Lower leg skin (tissue), 4 donors: ENCODE data around the gene RSPRY1. TPM values are rescaled to one million over a fixed set of nuclear protein-coding genes. Genes with fewer than 3 reads are reported as not detected.

Source experiments
- DNase-seq, 2 donors: peaks; one replicate each; pipeline ENCODE4 v3.0.0-alpha.2; 2019; ENCODE audit warnings: low spot score in 2 of 2
- H3K4me3 ChIP-seq: fragments of 200-600 bp; sonication (generic); 2 replicates; pipeline ENCODE4 v1.5.1; 2017; ENCODE audit warnings: mild to moderate bottlenecking, low read depth; ENCODE audit not compliant: poor library complexity, severe bottlenecking
- POLR2A ChIP-seq, 2 donors: fragments of 450-650 bp; IDR thresholded peaks; one replicate each; pipeline ENCODE4 v1.6.1; 2016 to 2017; ENCODE audit warnings: antibody characterized with exemption in 2 of 2, mild to moderate bottlenecking in 1 of 2, moderate library complexity in 1 of 2
- WGBS, 2 donors: methylation state at CpG; one replicate each; pipeline ENCODE4 v1.1.5; 2018; 5-methylcytosine and 5-hydroxymethylcytosine counted together
- intact Hi-C: fragments of 100-400 bp; cut with DNase I; formaldehyde crosslinking; loops from one replicate; pipeline ENCODE4 v1.15.0; 2023; ENCODE audit warnings: low total_unique reads
- total RNA-seq, 4 donors: library from RNA; depleted of rRNA; stranded (reverse); fragments of >200 nt; gene quantifications; one replicate each; pipeline ENCODE4 v1.1.0, GENCODE V29; 2016
- TF ChIP-seq, protein P1 (sequence below), 3 donors: fragments of 450-650 bp; IDR thresholded peaks; one replicate each; pipeline ENCODE4 v1.5.1; 2016; ENCODE audit warnings: antibody characterized with exemption in 3 of 3, mild to moderate bottlenecking in 3 of 3, moderate library complexity in 2 of 3

Gene RSPRY1
- total RNA-seq, 4 donors from 2014 or later: 23.8 to 31.2 (median 26.8) TPM

DNA sequence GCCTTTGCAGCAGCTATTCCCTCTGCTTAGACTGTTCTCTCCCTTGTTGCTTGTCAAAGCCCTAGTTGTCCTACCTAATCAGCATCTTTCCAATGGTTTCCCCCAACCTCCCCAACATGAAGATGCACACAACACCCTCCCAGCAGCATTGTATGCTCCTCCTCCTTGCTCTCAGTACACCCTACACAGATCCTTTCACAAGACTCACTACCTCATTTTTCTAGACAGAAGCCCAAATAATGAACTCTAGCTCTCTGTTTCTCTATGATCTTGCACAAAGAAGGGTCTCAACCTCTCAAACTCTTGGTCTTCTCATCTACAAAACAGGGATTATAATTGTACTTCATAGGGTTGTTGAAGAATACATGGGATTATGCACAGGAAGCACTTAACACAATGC lies 19.7 kb upstream of the RSPRY1 start:
- no peak for DNase-seq
- intact Hi-C loops: loop anchor here (5.0 kb wide), 1 partner anchor 79 kb away; no protein-coding TSS in a partner anchor
- no peak overlapping the region for H3K4me3 ChIP-seq
- TF ChIP-seq, protein P1, sequence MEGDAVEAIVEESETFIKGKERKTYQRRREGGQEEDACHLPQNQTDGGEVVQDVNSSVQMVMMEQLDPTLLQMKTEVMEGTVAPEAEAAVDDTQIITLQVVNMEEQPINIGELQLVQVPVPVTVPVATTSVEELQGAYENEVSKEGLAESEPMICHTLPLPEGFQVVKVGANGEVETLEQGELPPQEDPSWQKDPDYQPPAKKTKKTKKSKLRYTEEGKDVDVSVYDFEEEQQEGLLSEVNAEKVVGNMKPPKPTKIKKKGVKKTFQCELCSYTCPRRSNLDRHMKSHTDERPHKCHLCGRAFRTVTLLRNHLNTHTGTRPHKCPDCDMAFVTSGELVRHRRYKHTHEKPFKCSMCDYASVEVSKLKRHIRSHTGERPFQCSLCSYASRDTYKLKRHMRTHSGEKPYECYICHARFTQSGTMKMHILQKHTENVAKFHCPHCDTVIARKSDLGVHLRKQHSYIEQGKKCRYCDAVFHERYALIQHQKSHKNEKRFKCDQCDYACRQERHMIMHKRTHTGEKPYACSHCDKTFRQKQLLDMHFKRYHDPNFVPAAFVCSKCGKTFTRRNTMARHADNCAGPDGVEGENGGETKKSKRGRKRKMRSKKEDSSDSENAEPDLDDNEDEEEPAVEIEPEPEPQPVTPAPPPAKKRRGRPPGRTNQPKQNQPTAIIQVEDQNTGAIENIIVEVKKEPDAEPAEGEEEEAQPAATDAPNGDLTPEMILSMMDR (IDR thresholded peaks at IDR 0.05): no peak
- TF ChIP-seq POLR2A (IDR thresholded peaks at IDR 0.05): no peak

DNA sequence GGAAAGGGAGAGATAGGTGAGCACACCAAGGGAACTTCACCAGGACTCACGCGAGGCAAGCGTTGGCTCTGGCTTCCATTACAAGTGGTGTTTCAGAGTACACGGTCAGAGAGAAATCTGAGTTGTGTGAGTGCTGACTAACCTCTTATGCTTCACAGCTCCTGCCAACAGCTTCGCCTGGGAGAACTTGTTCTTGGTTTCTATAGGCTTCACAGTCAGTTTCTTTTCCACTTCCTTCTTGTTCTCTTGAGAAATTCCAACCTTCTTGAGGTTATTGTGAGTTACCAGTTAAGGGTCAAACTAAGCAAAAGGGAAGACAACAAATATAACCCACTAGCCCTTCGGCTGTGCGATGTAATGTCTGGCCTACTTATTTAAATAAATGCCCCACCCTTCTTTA lies 19.2 kb upstream of the RSPRY1 start:
- DNase-seq: no peak
- H3K4me3 ChIP-seq: no peak overlapping the region
- 43 to 53% methylated on average over 7 of the region's 7 CpGs for WGBS, 2 donors
- intact Hi-C loops: loop anchor here (5.0 kb wide), 1 partner anchor 80 kb away; no protein-coding TSS in a partner anchor
- TF ChIP-seq, protein P1 (IDR thresholded peaks at IDR 0.05): no peak
- no peak for TF ChIP-seq POLR2A (IDR thresholded peaks at IDR 0.05)

DNA sequence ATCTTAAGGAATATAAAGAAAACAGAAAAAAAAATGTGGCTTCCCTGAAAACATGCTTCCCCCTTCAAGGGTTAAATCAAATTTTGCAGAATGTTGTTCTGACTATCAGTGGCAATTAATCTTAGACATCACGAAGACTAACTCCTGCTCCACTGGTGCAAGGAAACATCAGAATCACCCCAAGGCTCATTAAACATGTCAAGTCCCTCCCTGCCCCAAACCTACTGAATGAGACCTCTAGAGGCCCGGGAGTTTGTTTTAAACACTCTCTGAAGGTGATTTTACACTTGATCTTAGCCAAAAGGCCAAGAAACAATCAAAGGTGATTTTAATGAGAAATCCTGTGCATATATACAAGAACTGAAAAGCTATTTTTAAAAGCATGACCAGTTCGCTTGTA lies 18.6 kb upstream of the RSPRY1 start:
- DNase-seq: no peak
- H3K4me3 ChIP-seq: no peak overlapping the region
- TF ChIP-seq POLR2A (IDR thresholded peaks at IDR 0.05): no peak
- TF ChIP-seq, protein P1 (IDR thresholded peaks at IDR 0.05): no peak
- 49 to 58% methylated on average over 3 of the region's 3 CpGs for WGBS, 2 donors
- intact Hi-C loops: loop anchor here (5.0 kb wide), 1 partner anchor 80 kb away; no protein-coding TSS in a partner anchor

DNA sequence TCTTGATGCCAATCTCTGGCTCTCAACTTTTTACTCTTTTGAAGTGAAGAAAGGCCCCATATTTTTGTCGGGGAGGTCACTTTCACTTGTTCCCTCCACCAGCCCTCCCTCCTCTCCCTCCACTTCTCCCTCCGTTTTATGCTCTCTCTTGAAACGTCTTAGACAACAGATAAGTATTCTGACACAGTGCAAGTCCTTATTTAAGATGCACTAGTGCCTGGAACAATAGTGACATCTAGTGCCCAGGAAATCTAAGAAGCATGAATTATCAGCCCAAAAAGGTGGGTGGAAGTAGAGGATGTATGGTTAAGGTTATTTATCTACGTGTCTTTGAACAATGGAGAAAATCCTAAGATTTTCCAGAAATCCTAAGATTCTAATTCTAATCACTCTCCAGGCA lies 18.2 kb upstream of the RSPRY1 start:
- 9 to 13% methylated on average over 4 of the region's 4 CpGs for WGBS, 2 donors
- TF ChIP-seq, protein P1 (IDR thresholded peaks at IDR 0.05): no peak
- TF ChIP-seq POLR2A (IDR thresholded peaks at IDR 0.05): no peak
- intact Hi-C loops: loop anchor here (5.0 kb wide), 1 partner anchor 81 kb away; no protein-coding TSS in a partner anchor
- no peak for DNase-seq
- H3K4me3 ChIP-seq: no peak overlapping the region

DNA sequence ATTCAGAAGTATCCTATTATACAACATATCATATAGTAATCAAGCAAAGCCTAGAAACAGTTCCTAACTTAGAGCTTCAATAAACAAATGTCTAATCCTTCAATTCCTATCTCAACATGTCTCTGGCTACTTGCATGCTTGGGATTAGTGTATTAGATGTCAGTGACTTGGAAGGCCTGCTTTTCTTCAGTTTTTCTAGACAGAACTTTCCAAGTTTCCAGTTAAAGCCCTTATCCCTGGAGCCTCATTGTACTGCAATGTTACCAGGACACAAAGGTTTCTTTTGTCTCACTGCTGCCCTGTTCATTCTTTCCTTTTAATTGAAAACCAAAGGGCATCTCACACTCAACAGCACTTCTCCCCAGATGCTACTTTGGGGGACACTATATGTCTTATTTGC lies 16.8 kb upstream of the RSPRY1 start:
- intact Hi-C loops: loop anchor here (5.0 kb wide), 1 partner anchor 82 kb away; no protein-coding TSS in a partner anchor
- DNase-seq: no peak
- no peak overlapping the region for H3K4me3 ChIP-seq
- TF ChIP-seq, protein P1 (IDR thresholded peaks at IDR 0.05): no peak
- TF ChIP-seq POLR2A (IDR thresholded peaks at IDR 0.05): no peak

DNA sequence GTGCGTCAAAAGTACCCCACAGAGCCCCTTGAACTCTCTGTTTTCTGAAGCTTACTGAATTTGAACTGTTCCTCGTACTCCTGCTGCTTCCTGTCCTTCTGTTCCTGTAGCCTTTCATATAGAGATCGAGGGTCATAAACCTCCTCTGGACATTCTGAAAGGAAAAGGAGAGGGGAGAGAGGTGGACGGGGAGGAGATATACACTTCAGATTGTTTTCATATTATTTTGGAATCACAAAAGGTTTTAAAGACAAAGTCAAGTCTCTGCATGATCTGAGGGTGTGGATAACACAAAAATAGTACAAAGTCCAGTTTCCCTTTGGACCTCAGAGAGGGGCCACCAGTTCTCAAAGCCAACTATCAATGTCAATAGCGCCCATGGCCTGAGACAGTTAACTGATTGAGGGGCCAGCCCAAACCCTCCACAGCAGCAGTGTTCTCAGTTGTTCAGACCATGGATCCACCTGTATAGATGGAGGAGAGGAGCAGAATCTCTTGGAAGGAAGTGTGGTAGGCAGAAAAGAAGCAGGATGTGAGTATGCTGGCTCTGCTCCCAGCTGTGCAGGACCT lies 13.3 kb upstream of the RSPRY1 start:
- TF ChIP-seq, protein P1 (IDR thresholded peaks at IDR 0.05): no peak
- no peak for TF ChIP-seq POLR2A (IDR thresholded peaks at IDR 0.05)
- intact Hi-C loops: no loop called here
- DNase-seq: no peak
- H3K4me3 ChIP-seq: no peak overlapping the region
- 73 to 88% methylated on average over 5 of the region's 5 CpGs for WGBS, 2 donors
